ENCODE data around the gene ATP10A. TPM values are rescaled to one million over a fixed set of nuclear protein-coding genes. Genes with fewer than 3 reads are reported as not detected.

ATP10A gene
- total and polyA plus RNA-seq, 8 donors, result 0.04 to 1.2 (median 0.41) TPM

GRCh38 chr15:25844542-25844941 lies 18.6 kb downstream of the ATP10A start:
- Histone ChIP-seq H3K27me3 (no peaks in the 10 kb centered on the region), H3K4me1 (no peaks in the 10 kb centered on the region), H3K4me3 (no peak overlapping the region), H3K9me3 (no peaks in the 10 kb centered on the region), H3K36me3 (no peaks in the 10 kb centered on the region), H3K27ac (no peak overlapping the region)
- 47 to 67% methylated on average over 6 of the region's 6 CpGs for WGBS, 2 donors
- DNase-seq, result no peak
- intact Hi-C loops (cut with DNase I), result no loop called here
- FAIRE-seq, result no peak
- ATAC-seq, result no peak
- no peak for TF ChIP-seq CTCF (IDR thresholded peaks at IDR 0.05)

GRCh38 chr15:25844076-25844475 lies 19.1 kb downstream of the ATP10A start:
- no peak for TF ChIP-seq CTCF (IDR thresholded peaks at IDR 0.05)
- no peak overlapping the region for H3K27ac ChIP-seq
- H3K4me3 ChIP-seq, result no peak overlapping the region
- ATAC-seq (no peak), DNase-seq (no peak), FAIRE-seq (no peak)
- H3K4me1 ChIP-seq, result no peaks in the 10 kb centered on the region
- intact Hi-C loops (cut with DNase I), result no loop called here
- H3K27me3 ChIP-seq, result no peaks in the 10 kb centered on the region
- WGBS, 2 donors, result 61 to 62% methylated on average over 7 of the region's 7 CpGs
- H3K9me3 ChIP-seq, result no peaks in the 10 kb centered on the region
- H3K36me3 ChIP-seq, result no peaks in the 10 kb centered on the region

- intact Hi-C loops (cut with DNase I), result no loop called here
- no peaks in the 10 kb centered on the region for H3K9me3 ChIP-seq
- no peak for TF ChIP-seq CTCF (IDR thresholded peaks at IDR 0.05)
- no peak for FAIRE-seq
- WGBS, 2 donors, result 63 to 79% methylated on average over 10 of the region's 10 CpGs
- no peak overlapping the region for H3K4me3 ChIP-seq
- no peak overlapping the region for H3K27ac ChIP-seq
- H3K36me3 ChIP-seq, result no peaks in the 10 kb centered on the region
- DNase-seq, result no peak
- ATAC-seq, result no peak
- no peaks in the 10 kb centered on the region for H3K4me1 ChIP-seq
- H3K27me3 ChIP-seq, result no peaks in the 10 kb centered on the region
Observed at GRCh38 chr15:25839638-25840156, 23.4 kb downstream of the ATP10A start.

GRCh38 chr15:25838871-25839195 lies 24.3 kb downstream of the ATP10A start:
- intact Hi-C loops (cut with DNase I), result no loop called here
- FAIRE-seq, result no peak
- TF ChIP-seq CTCF (IDR thresholded peaks at IDR 0.05), result no peak
- no peak for DNase-seq
- H3K27me3 ChIP-seq, result no peaks in the 10 kb centered on the region
- H3K4me1 ChIP-seq, result no peaks in the 10 kb centered on the region
- no peak for ATAC-seq
- H3K4me3 ChIP-seq, result no peak overlapping the region
- WGBS, 2 donors, result 10 to 30% methylated on average over 4 of the region's 4 CpGs
- H3K36me3 ChIP-seq, result no peaks in the 10 kb centered on the region
- no peaks in the 10 kb centered on the region for H3K9me3 ChIP-seq
- no peak overlapping the region for H3K27ac ChIP-seq

GRCh38 chr15:25838191-25838870 lies 24.8 kb downstream of the ATP10A start:
- FAIRE-seq (no peak), ATAC-seq (no peak), DNase-seq (no peak)
- intact Hi-C loops (cut with DNase I), result no loop called here
- Histone ChIP-seq H3K27me3 (no peaks in the 10 kb centered on the region), H3K9me3 (no peaks in the 10 kb centered on the region), H3K4me1 (no peaks in the 10 kb centered on the region), H3K4me3 (no peak overlapping the region), H3K36me3 (no peaks in the 10 kb centered on the region), H3K27ac (no peak overlapping the region)
- WGBS, 2 donors, result 33 to 53% methylated on average over 8 of the region's 8 CpGs
- no peak for TF ChIP-seq CTCF (IDR thresholded peaks at IDR 0.05)
